ENCODE data around the gene PCYOX1L.

PCYOX1L gene

GRCh38 chr5:149340920-149341319 is 16.9 kb upstream of the PCYOX1L start:
- DNase-seq = no peak

- DNase-seq = no peak
Measured at GRCh38 chr5:149341876-149342275, 16.0 kb upstream of the PCYOX1L start.

- no peak for DNase-seq
Measured at GRCh38 chr5:149344151-149344550, 13.7 kb upstream of the PCYOX1L start.

DNA sequence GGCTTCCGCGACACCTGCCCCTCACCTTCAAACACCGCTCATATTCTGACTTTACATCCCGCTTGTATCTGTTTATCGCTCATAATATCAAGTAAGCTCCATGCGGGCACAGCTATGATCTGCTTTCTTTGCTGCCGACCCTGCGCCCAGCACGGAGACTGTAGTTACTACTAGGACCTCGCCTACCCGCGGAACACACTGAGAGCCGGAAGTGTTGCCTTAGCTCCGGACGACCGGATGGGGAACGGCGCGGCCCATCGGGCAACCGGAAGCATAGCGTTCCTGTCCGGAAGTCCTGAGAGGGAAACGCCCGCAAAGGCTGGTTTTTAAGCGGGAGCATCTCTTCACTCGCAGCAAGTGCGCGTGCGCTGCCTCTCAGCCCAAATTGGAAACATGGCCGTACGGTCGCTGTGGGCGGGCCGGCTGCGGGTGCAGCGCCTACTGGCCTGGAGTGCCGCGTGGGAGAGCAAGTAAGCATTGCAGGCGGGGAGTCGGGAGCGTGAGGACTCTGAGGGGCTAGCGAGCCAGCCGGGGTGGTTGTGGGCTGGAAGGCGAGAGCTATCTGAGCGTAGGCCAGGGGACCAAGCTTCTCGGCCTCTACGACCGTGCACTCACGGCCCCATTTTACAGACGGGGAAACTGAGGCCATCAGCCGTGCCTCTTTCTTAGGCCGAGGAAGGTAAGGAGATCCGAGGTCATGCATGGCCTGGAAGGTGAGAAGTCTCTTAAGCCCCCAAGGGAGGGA is 12.5 kb upstream of the PCYOX1L start, which contains the start of gene GRPEL2:
GRPEL2 (plus strand) TSS at position 353 of the 745 bp plus-strand sequence; CDS start at position 394, 41 bp downstream.
- peak; percentile 24 for DNase-seq

- no peak for DNase-seq
Measured at GRCh38 chr5:149345892-149346222, 12.0 kb upstream of the PCYOX1L start.

GRCh38 chr5:149348518-149348917 is 9.3 kb upstream of the PCYOX1L start:
- DNase-seq = no peak

DNA sequence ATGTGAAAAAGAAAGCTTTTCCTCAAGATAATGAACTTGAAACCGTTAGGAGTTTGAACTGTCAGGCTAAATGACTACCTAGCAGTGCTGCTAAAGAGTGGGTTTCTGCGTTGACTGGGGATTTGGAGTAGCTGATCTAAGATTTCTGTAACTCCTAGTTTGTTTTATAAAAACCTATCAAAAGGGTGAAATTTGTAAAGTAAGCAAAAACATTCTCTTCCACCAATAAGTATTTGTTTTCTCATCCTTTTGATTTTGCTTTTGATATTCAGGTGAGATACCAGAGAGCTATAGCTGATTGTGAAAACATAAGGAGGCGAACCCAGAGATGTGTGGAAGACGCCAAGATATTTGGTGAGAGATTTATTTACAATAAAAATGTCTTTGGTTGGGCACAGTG is 8.5 kb upstream of the PCYOX1L start:
- DNase-seq = no peak

DNA sequence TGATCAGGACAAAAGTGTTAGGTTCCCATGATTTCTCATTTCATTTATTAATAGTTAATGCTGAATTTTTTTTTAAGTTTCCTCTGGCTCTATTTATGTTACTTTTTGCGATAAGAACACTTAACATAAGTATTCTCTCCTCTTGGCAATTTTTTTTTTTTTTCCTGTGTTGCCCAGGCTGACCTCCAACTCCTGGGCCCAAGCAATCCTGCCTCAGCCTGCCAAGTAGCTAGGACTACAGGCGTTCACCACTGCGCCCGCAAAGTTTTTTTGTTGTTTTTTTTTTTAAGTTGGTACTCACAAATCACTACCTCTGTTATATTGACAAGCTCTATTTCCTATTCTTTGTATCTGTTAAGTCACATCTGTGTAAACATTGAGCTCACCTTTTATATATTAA is 5.7 kb upstream of the PCYOX1L start:
- DNase-seq = no peak

DNA sequence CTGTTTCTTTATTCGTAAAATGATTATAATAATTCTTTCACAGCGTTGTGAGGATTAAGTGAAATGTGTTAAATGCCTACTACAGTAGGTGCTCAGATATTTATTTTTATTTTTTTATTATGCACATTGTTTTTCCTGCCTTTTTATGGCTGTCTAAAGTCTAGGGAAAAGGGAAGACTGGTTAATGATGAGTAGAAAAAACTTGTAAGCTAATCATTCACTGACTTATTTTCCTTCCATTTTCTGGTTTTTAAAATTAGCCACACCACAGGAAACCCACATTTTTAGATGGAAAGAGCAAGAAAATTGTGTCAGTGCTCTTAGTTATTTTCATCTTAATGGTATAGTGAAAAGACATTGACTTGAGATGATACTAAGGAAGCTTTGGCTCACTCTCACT is 3.9 kb upstream of the PCYOX1L start:
- no peak for DNase-seq

- no peak for DNase-seq
Measured at GRCh38 chr5:149355688-149356087, 2.2 kb upstream of the PCYOX1L start.

- DNase-seq = no peak
Measured at GRCh38 chr5:149356391-149356790, 1.5 kb upstream of the PCYOX1L start.

DNA sequence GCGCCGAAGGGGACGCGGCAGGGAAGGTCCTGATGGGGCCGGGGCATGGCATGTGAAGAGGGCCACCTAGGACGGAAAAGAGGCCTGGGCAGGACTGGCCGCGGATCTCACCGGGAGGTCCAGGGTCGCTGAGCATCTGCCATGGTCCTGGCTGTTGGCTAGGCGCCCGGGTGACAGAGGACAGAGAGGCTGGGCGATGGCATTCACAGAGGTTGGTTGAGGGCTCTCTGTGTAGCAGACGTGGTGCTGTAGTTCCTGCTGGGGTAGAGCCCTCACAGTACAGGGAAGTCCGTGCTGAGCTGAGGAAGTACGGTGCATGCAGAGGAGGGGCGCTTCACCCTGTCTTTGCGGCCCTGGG is 427 bp downstream of the PCYOX1L start:
- DNase-seq = peak; percentile 26

DNA sequence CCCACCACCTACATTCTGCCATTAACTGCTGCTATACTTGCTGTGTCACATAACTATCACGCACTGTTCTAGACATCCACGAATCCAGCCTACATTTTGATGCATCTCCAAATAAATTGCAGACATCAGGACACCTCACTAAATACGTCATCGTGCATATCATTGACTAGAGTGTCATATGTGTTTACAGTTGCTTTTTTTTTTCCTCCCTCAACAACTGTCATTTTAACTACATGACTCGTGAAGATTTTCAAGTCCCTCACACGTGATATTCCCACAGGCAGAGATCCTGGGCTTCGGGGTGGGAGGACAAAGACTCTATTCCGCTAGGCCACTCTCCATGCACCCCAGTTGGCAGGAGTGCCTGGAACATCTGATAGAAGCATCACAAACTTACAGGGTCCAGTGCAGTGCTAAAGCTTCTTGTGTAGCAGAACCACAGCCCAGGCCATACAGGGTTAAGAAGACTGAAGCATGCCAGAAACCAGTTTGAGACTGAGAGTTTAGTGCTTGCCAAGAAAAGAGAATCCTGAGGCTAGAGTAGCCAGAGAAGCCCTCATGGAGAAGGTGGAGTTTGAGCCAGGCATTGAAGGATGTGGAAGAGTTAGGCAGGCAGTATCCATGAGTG is 1.1 kb downstream of the PCYOX1L start:
- DNase-seq = no peak

DNA sequence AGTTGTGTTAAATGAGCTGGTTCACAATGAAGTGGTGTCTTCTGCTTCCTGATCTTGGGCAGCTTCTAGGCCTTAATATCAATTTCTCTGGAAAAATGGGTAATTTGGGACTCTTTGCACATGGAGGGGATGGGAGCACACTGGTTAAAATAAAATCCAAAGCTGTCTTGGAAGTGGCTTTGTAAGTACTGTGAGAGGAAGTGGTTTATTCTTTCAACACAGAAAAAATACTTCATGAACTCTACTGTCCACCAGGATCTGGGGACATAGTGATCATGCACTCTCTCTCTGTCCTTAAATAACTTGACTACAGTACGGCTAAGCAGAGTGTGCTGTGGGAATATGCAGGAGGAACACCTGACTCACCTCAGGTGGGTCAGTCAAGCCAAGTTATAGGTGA is 2.4 kb downstream of the PCYOX1L start:
- DNase-seq = no peak

DNA sequence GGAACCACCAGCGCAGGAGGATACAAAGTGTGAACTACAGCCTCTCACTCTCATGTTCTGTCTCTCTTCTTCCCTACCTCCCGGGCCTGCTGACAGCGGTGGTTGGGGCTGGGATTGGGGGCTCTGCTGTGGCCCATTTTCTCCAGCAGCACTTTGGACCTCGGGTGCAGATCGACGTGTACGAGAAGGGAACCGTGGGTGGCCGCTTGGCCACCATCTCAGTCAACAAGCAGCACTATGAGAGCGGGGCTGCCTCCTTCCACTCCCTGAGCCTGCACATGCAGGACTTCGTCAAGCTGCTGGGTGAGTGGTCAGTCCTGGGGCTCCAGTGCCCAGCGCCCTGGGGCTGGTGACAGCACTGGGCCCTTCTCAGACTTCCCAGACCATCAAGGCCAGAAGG is 4.7 kb downstream of the PCYOX1L start:
- no peak for DNase-seq

- no peak for DNase-seq
Measured at GRCh38 chr5:149363358-149363757, 5.5 kb downstream of the PCYOX1L start.

- no peak for DNase-seq
Measured at GRCh38 chr5:149363936-149364335, 6.1 kb downstream of the PCYOX1L start.

- no peak for DNase-seq
Measured at GRCh38 chr5:149364719-149365118, 6.9 kb downstream of the PCYOX1L start.

DNA sequence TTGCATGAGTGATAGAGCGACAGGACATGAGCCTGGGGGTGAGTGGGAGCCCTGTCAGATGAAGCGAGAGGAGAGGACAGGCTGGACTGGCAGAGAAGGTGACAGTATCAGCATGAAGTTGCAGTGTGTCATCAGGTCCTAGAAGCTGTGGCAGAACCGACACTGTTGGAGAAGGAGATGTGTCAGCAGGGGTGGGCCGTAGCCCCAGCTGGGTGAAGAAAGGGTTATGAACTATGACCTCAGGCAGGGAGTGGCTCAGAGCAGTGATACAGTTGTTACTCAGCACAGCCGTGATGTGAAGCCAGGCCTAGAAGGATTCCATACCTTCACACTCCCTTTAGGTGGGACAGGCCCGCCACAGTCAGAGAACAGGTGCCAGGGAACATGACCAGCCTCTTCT is 7.6 kb downstream of the PCYOX1L start:
- DNase-seq = no peak

DNA sequence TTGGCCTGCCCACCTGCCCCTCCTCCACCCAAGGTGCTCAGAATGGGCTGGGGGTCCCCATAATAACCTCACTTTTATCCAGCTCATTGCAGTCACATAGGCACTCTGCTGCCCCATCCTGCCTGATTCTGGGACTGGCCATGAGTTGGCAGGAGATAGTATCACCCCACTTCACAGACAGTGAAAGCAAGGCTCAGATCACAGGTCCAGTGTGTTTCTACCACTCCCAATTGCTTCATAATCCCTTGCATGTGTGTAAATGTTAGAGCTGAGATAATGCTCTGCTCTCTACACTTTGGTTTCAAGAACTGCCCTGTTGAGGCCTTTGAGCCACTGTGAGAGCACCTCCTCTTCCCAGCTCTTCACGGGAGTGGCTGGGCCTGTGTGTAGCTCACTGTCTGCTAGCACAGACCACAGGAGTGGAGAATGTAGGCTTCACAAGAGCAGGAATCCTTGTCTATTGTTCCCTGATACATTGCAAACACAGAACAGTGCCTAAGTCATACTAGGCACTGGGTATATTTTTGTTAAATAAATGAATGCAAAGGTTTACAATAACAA is 8.4 kb downstream of the PCYOX1L start:
- DNase-seq = no peak

- DNase-seq = no peak
Measured at GRCh38 chr5:149367249-149367971, 9.6 kb downstream of the PCYOX1L start.

- no peak for DNase-seq
Measured at GRCh38 chr5:149367972-149368645, 10.3 kb downstream of the PCYOX1L start.

DNA sequence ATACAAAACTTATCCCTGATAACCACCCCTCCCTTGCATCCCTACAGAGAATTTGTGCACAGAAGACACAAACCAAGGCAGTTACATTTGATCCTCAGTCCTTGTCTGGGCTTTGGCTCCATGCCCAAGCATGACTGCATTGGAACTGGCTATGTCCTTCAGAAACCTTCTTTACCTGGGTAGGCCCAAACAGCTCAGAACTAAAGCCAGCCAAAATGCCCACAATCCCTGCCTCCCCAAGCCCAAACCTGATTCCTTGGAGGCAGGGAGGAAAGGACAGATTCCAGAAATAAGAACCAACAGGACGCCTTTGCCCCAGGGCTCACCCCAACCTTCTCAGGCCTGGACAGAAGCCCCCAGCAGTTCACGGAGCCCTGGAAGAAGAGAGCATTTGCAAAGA is 13.0 kb downstream of the PCYOX1L start:
- no peak for DNase-seq

All from NCI-H1105 (cell line).